Pancreas (tissue), 10 donors: ENCODE data around the gene GRK3. TPM values are rescaled to one million over a fixed set of nuclear protein-coding genes. Genes with fewer than 3 reads are reported as not detected.
A peak's percentile ranks its signal among the peaks of the same experiment; 100 is the strongest.
"Not testable (repeated sequence)": the region's sequence is repeated elsewhere in the genome, so short reads cannot be mapped to it uniquely, and the experiment has no call there.

Source experiments
- ATAC-seq, 4 donors: fragments of 200-7000 bp; cut with Tn5 transposase; one replicate each; pipeline versions ENCODE4 v1.8.0 to v1.9.1; 2020; ENCODE audit warnings: mild to moderate bottlenecking in 4 of 4, moderate library complexity in 4 of 4
- DNase-seq, 6 donors: peaks; one replicate each; pipeline ENCODE4 v3.0.0-alpha.2; 2020
- FAIRE-seq: peaks from 2 replicates; lab custom pipeline; 2012; peaks lifted over from hg19 to GRCh38; lab: Jason Lieb, UNC
- H3K27ac ChIP-seq, 4 donors: fragments of 200-600 bp; sonication (generic); 1 replicate in 3 of 4; 2 replicates in 1 of 4; pipeline versions ENCODE4 v1.5.0 to v1.8.0; 2020
- H3K27me3 ChIP-seq, 4 donors: fragments of 200-600 bp; one replicate each; pipeline ENCODE4 v1.8.0; 2021
- H3K36me3 ChIP-seq, 3 donors: fragments of 200-600 bp; sonication (generic) in 1 of 3; one replicate each; pipeline versions ENCODE4 v1.5.0 to v1.8.0; 2020 to 2021
- H3K4me1 ChIP-seq, 3 donors: fragments of 200-600 bp; one replicate each; pipeline ENCODE4 v1.8.0; 2021
- H3K4me3 ChIP-seq, 4 donors: fragments of 200-600 bp; sonication (generic) in 2 of 4; one replicate each; pipeline versions ENCODE4 v1.5.0 to v1.8.0; 2020 to 2021
- H3K9me3 ChIP-seq, 4 donors: fragments of 200-600 bp; one replicate each; pipeline ENCODE4 v1.8.0; 2021
- WGBS, 2 donors: extraction: QIAGEN DNeasy Blood & Tissue Kit; methylation state at CpG; one replicate each; pipeline ENCODE4 v1.1.7; 2013; 5-methylcytosine and 5-hydroxymethylcytosine counted together
- intact Hi-C, 3 donors: fragments of 100-400 bp; cut with DNase I; formaldehyde crosslinking; loops; one replicate each; pipeline versions ENCODE4 v1.11.1 to v1.14.2; 2022
- polyA plus RNA-seq, 2 donors: library from polyadenylated mRNA; stranded (reverse); fragments of 200-250 nt; gene quantifications; one replicate each; pipeline ENCODE4 v1.2.3, GENCODE V29; 2013
- total RNA-seq, 6 donors: library from RNA; stranded (reverse); fragmentation: NEBNext Ultra II Directional in 4 of 6; extraction: Animal tissue kit (Norgen Biotek cat#: 25700) in 4 of 6; gene quantifications; one replicate each; pipeline versions ENCODE4 v1.2.1 to v1.2.4, GENCODE V29; 2021 to 2023
- TF ChIP-seq, protein P1 (sequence below), 4 donors: fragments of 200-600 bp; sonication (generic) in 3 of 4; IDR thresholded peaks; one replicate each; pipeline versions ENCODE4 v1.5.0 to v1.8.0; 2021; ENCODE audit warnings: antibody characterized with exemption in 4 of 4
- donor health status: healthy with polysubstance abuse.
- donor health status: DM: no; HTN: no; CAD: no; lungs with moderate emphysema.
- donor health status: DM: no; HTN: no; CAD: no.
- donor health status: control.
- donor health status: control.
- donor health status: Bipolar disorder and iron deficiency.
- donor health status: DM: yes; HTN: yes; CAD: no.
- donor health status: DM: no; HTN: no; CAD: no.
- donor health status: DM: no; HTN: no; CAD: no.
- donor health status: DM: yes; HTN: yes; CAD: no.

GRK3 gene
- total and polyA plus RNA-seq, 8 donors: 3.5 to 18.1 (median 7.6) TPM

DNA sequence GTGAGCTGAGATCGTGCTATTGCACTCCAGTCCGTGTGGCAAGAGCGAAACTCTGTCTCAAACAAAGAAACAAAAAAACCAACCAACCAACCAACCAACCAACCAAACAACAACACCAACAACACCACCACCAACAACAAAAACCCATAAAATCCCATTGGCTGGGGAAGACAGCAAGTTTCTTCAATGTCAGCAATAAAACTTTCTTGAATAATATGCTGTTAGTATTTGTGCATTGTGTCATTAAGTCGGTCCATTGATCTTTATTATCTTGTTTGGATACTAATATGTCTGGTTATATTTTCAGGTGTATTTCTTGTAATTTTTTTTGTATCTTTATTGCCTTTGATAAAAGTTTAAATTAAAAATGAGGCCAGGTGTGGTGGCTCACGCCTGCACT lies 9.4 kb downstream of the GRK3 start:
- H3K9me3 ChIP-seq: no peaks in the 10 kb centered on the region
- no peaks in the 10 kb centered on the region for H3K4me1 ChIP-seq
- ATAC-seq (no peak), DNase-seq (no peak), FAIRE-seq (no peak)
- H3K27ac ChIP-seq: no peak overlapping the region
- no peak overlapping the region for H3K4me3 ChIP-seq
- WGBS, 2 donors: 87 to 91% methylated on average over 5 of the region's 5 CpGs
- H3K36me3 ChIP-seq: no peaks in the 10 kb centered on the region
- H3K27me3 ChIP-seq: no peaks in the 10 kb centered on the region
- intact Hi-C loops: no loop called here
- TF ChIP-seq, protein P1, sequence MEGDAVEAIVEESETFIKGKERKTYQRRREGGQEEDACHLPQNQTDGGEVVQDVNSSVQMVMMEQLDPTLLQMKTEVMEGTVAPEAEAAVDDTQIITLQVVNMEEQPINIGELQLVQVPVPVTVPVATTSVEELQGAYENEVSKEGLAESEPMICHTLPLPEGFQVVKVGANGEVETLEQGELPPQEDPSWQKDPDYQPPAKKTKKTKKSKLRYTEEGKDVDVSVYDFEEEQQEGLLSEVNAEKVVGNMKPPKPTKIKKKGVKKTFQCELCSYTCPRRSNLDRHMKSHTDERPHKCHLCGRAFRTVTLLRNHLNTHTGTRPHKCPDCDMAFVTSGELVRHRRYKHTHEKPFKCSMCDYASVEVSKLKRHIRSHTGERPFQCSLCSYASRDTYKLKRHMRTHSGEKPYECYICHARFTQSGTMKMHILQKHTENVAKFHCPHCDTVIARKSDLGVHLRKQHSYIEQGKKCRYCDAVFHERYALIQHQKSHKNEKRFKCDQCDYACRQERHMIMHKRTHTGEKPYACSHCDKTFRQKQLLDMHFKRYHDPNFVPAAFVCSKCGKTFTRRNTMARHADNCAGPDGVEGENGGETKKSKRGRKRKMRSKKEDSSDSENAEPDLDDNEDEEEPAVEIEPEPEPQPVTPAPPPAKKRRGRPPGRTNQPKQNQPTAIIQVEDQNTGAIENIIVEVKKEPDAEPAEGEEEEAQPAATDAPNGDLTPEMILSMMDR (IDR thresholded peaks at IDR 0.05): no peak

DNA sequence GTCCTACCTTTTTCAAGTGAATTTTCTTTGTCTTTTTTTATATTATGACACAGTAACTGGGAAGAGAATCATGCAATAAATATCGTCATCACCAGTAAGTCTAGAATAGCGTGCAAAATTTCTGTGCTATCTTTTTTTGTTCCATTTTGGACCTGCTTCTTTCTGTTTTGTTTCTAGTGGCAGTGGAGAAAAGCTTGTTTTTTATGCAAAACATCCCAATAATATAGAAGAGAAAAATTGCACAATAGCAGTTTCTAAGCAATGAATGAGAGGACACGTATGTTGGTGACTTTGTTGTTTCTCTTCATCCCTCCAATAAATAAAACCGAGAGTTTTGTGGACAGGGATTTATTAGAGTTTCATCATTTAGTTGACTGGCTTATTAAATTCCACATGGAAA lies 10.3 kb downstream of the GRK3 start:
- no peak overlapping the region for H3K27ac ChIP-seq
- no peaks in the 10 kb centered on the region for H3K27me3 ChIP-seq
- DNase-seq: no peak
- no peaks in the 10 kb centered on the region for H3K4me1 ChIP-seq
- FAIRE-seq: no peak
- intact Hi-C loops: no loop called here
- ATAC-seq: no peak
- H3K9me3 ChIP-seq: no peaks in the 10 kb centered on the region
- TF ChIP-seq, protein P1 (IDR thresholded peaks at IDR 0.05): no peak
- H3K36me3 ChIP-seq: no peaks in the 10 kb centered on the region
- no peak overlapping the region for H3K4me3 ChIP-seq
- WGBS, 2 donors: 82 to 86% methylated on average over 4 of the region's 4 CpGs

DNA sequence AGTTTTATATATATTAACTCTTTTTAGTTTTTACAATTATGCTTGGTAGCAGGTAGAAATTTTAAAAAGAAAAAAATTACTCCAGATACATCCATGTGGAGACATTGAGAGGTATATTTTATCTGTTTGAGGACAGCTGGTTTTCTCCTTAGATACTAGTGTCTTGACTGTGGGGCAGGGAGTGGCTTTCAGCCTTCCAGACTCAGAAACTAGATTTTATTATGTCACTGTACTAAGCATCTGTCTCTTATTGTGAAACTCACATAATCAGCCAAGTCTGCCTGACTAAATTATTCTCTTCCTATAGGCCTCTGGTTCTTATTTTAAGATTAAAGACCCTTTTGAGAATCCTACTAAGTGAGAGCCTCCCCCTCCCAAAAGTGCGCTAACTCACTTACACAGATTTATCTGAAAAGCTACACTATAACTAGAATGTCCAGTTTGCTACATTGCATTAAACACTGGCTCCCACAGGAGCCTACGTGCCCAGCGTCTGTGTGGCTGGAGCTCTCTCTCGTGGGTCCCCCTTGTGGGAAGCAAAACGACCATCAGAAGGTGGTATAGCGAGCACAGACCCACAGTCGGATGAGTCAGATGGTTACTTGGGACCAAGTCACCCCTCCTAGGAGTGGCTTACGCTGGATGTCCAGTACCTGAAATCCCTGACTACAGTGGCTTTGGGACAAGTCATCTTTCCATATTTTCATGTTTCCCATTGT lies 11.4 kb downstream of the GRK3 start:
- H3K27ac ChIP-seq, H3K4me1 ChIP-seq, H3K36me3 ChIP-seq, FAIRE-seq, H3K4me3 ChIP-seq, H3K9me3 ChIP-seq, DNase-seq, H3K27me3 ChIP-seq, intact Hi-C loops: not testable (repeated sequence)
- peak in 1 of 4 donors; percentile 45 for ATAC-seq
- whole genome bisulfite sequencing, 2 donors: 70% methylated on average over 7 to 8 of the region's 8 CpGs

DNA sequence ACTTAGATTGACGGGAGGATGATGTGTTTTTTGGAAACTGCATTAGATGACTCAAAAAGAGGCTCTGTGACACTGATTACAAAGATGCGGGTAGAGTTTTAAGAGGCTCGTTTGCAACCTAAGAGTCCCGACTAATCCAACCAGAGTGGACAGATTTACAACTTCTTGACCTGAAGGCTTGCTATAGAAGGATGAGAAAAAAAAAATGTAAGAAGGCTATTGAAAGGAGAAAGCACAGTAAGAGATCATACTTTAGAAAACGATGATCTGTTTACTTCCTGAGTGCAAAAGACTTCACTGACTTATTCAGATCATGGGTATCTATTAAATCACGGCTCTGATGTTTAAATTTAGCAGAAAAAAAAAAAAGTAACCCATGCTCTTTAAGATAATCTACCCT lies 17.0 kb downstream of the GRK3 start:
- not testable (repeated sequence) for H3K9me3 ChIP-seq, H3K4me1 ChIP-seq, FAIRE-seq, H3K27ac ChIP-seq, H3K27me3 ChIP-seq, H3K36me3 ChIP-seq, ATAC-seq, DNase-seq, H3K4me3 ChIP-seq
- 57 to 65% methylated on average over 5 to 6 of the region's 6 CpGs for WGBS, 2 donors
- intact Hi-C loops: loop anchor here in 1 of 3 donors (10.0 kb wide), 1 partner anchor 287 kb away; no protein-coding TSS in a partner anchor

DNA sequence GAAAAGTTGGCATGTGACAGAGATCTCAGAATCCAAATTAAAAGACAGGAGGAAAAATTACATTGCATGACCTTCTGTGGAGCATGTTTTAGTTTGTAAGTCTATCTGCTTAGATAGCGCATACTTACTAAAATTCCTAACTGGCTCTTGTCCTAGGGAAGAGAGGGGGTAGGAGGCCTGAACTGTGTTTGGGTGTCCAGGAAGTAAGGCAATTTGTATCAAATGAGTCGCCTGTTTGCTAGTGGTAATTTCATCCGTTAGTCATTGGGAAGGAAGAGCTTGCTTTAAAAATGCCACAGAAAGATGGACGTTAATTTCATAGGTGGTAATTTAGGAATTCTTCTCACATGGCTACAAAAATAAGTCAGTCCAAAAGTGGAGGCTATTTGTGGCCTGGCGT lies 18.5 kb downstream of the GRK3 start:
- H3K4me3 ChIP-seq: no peak overlapping the region
- H3K27ac ChIP-seq: peak overlapping the region in 1 of 4 donors; percentile 8
- H3K9me3 ChIP-seq: no peaks in the 10 kb centered on the region
- intact Hi-C loops: loop anchor here in 1 of 3 donors (10.0 kb wide), 1 partner anchor 288 kb away; no protein-coding TSS in a partner anchor
- no peaks in the 10 kb centered on the region for H3K27me3 ChIP-seq
- no peak for DNase-seq
- WGBS, 2 donors: 54 to 59% methylated on average over 5 of the region's 5 CpGs
- no peaks in the 10 kb centered on the region for H3K4me1 ChIP-seq
- TF ChIP-seq, protein P1 (IDR thresholded peaks at IDR 0.05): no peak
- no peaks in the 10 kb centered on the region for H3K36me3 ChIP-seq
- FAIRE-seq: no peak
- ATAC-seq: peak in 2 of 4 donors; percentile 27 to 34

DNA sequence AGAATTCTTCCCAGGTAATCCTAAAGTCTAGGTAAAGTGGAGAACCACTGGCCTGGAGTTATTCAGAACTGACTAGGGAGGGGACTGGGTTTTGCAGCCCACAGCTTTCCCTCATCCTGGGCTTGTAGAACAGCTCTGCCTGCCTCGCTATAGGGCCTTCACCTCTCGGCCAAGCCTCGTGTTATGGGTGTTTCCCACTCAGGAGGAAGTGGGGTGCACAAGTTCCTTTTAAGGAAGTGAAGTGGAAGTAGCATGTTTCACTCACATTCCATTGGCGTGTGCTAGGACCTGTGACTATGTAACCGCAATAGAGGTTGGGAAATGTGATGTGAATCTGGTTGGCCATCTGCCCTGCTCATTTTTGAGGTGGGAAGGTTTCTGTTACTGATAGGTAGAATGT lies 20.5 kb downstream of the GRK3 start:
- H3K4me3 ChIP-seq, H3K9me3 ChIP-seq, FAIRE-seq, H3K27ac ChIP-seq, H3K36me3 ChIP-seq, DNase-seq, H3K27me3 ChIP-seq, H3K4me1 ChIP-seq: not testable (repeated sequence)
- ATAC-seq: peak in 3 of 4 donors; percentile 17 to 25 (median 24)
- intact Hi-C loops: loop anchor here in 1 of 3 donors (10.0 kb wide), 1 partner anchor 290 kb away; no protein-coding TSS in a partner anchor
- WGBS, 2 donors: 67 to 74% methylated on average over 5 of the region's 5 CpGs

DNA sequence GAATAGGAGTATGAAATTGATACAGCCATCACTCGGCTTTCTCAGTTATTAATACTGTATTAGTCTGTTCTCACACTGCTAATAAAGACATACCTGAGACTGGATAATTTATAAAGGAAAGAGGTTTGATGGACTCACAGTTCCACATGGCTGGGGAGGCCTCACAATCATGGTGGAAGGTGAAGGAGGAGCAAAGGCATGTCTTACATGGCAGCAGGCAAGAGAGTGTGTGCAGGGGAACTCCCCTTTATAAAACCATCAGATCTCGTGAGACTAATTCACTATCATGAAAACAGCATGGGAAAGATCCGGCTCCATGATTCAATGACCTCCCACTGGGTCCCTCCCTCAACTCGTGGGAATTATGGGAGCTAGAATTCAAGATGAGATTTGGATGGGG lies 25.2 kb downstream of the GRK3 start:
- intact Hi-C loops: loop anchor here in 1 of 3 donors (10.0 kb wide), 1 partner anchor 295 kb away; no protein-coding TSS in a partner anchor
- not testable (repeated sequence) for H3K36me3 ChIP-seq, H3K27me3 ChIP-seq, H3K27ac ChIP-seq, ATAC-seq, H3K9me3 ChIP-seq, H3K4me1 ChIP-seq, DNase-seq, FAIRE-seq, H3K4me3 ChIP-seq
- WGBS, 2 donors: 78 to 83% methylated on average over 4 of the region's 4 CpGs

DNA sequence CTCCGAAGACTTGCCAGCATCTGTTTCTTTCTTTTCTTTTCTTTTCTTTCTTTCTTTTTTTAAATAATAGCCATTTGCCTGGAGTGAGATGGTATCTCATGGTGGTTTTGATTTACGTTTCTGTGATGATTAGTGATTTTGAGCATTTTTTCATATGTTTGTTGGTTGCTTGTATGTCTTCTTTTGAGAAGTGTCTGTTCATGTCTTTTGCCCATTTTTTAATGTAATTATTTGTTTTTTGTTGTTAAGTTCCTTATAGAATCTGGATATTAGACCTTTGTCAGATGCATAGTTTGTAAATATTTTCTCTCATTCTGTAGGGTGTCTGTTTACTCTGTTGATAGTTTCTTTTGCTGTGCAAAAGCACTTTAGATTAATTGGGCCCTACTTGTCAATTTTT lies 28.8 kb downstream of the GRK3 start:
- intact Hi-C loops, FAIRE-seq, DNase-seq, H3K4me3 ChIP-seq, ATAC-seq, H3K27ac ChIP-seq, H3K4me1 ChIP-seq, H3K36me3 ChIP-seq, H3K9me3 ChIP-seq, H3K27me3 ChIP-seq: not testable (repeated sequence)
- 75 to 84% methylated on average over 2 of the region's 2 CpGs for WGBS, 2 donors
